Left forelimb (tissue), 1 donor: Measurements from ENCODE around the gene AARSD1.
"Not testable (repeated sequence)": the region's sequence is repeated elsewhere in the genome, so short reads cannot be mapped to it uniquely, and the experiment has no call there.

Experiments used
- DNase-seq: peaks from one replicate; pipeline ENCODE4 v3.0.0-alpha.2; 2018; ENCODE audit warnings: low spot score

Gene AARSD1

DNA sequence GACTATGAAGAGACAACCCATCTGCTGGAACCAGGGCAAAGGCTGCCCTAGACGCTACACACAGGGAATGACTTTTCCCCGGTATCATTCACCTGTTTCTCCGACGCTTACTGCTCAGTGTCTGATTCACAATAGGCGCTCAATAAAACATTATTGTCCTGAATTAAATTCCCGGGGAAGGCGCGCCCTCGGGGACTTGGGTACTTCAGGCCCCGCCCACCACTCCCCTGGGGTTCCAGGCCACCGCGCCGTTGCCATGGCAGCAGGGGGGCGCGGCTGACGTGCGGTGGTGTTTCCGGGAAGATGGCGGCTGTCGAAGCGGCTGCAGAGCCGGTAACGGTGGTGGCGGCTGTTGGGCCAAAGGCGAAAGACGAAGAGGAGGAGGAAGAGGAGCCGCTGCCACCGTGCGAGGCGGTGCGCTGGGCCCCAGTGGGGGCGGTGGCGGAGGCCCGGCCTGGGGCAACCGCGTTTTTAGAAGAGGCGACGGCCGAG is 16.1 kb upstream of the AARSD1 start, which contains the start of gene RUNDC1:
RUNDC1 (plus strand) TSS at position 292 of the 492 bp plus-strand sequence; CDS start at position 304, 12 bp downstream.
- DNase-seq: peak; percentile 92

DNA sequence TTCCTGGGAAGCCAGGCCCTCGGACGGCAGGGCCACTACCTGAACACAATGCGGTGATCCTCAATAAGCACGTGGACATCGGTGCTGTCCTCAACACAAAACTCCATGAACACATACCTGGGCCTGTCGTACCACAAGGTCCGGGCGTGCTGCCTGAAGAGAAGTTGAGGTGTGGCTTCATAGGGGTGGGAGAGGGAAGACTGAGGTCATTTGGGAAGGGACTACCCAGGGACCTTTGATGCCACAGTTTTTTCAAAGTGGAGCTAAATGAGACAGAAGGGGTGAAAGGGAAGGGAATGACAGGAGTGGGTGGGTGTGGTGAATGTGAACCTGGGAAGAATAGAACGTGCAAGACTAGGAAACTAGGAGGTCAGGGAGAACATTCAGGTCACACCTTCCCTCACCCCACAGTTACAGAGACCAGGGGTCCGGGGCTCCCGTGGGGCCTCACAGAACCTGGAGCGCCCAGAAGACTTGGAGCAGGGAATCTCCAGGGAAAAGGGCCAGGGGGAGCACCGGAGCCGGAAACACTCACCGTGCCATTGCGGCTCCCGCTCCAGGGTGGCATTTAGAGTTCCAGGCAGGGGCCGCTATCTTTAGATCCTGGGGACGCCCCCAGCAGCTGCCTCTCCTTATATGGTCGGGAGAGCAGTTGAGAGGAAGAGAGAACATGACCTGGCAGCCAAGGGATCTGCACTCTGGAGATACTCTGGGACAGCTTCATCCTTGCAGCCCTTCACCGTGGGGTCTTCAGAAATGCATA is 15.4 kb upstream of the AARSD1 start, which contains the start of gene PTGES3L:
PTGES3L (minus strand) TSS at position 570 of the 763 bp plus-strand sequence; CDS start at position 543, 27 bp downstream.
- peak; percentile 70 for DNase-seq

- not testable (repeated sequence) for DNase-seq
These were observed 11.4 kb upstream of the AARSD1 start for GRCh38 chr17:42975701-42976100.

DNA sequence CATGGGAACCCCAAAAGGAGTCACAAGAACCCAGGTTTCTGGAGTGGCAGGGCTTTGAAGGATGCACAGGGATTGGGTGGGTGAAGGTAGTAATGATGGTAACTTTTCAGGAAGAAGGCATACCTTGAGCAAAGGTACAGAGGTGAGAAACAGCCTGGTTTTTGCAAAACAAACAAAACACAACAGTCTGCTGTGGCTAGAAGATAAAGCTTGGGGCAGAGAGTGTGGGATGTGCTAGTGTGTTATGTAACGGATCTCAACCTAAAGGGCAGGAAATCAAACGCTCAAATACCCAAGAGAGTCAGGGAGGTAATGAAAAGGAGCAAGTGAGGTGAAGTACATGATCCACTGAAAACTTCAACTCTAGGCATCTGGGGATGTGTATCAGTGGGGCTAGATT is 11.0 kb upstream of the AARSD1 start:
- DNase-seq: no peak

GRCh38 chr17:42973323-42973722 is 9.1 kb upstream of the AARSD1 start:
- DNase-seq: not testable (repeated sequence)

DNA sequence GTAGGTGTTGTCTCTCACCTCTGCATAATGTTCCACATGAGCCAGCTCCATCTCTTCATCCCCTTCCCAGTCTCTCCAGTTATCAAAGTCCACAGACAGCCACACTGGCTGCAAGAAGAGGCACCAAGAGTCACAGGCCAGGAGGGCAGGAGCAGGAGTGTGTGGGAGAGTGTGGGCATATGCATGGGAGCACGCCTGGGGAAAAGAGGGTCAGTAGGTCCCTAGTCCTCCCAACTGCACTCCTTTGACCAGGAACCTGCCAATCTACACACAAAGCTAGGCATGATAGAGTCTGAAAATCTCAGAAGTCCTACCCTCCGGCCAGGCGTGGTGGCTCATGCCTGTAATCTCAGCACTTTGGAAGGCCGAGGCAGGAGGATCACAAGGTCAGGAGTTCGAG is 7.3 kb upstream of the AARSD1 start:
- no peak for DNase-seq

GRCh38 chr17:42969001-42969581 is 4.8 kb upstream of the AARSD1 start:
- DNase-seq: no peak

DNA sequence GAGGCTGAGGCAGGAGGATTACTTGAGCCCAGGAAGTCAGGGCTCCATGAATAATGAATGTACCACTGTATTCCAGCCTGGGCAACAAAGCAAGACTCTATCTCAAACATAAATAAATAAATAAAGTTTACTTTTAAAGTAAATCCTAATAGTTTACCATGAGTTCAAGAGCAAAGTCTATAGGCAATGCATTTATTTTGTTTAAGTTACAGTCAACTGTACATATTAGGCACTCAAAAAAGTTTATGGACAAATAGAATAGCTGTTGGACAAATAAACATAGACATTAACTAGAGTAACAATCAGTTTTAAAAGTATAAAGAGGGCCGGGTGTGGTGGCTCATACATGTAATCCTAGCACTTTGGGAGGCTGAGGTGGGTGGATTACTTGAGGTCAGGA is 3.7 kb upstream of the AARSD1 start:
- no peak for DNase-seq

DNA sequence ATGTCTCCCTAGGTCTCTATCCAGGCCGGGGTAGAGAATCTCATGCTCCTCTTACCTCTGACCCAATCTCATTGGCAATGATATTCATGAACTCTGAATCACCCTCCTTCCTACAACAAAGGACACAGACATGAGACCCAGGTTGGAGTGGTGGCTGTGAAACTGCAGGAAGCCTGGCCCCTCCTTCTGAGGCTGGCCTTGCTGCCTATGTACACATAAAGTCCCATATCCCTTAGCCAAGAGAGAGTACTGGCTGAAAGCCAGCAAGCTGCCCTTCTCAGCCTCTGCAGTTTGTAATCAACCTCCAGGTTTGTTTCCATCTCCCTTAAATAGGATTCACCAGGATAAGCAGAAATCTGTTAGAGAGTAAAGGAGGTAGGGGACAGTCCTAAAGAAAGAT is 10.6 kb downstream of the AARSD1 start:
- DNase-seq: no peak

GRCh38 chr17:42950044-42950783 is 14.0 kb downstream of the AARSD1 start:
- DNase-seq: no peak

DNA sequence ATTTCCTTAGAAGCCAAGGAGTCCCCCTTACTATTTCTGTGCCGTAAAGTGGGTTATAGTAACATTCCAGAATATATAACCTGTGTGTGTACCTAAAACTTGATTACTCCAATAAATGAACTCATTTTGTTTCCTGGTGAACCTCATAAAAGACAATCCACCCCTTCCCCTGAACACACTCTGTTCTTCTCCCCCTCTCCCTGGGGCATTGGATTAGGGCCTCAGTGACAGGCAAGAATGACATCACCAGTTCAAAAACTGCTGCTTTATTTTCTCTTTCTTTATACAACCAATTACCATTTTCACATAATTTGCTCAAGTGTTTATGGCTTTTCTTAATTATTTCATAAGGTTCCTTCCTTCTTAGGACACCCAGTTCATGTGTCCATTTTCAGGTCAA is 17.4 kb downstream of the AARSD1 start:
- no peak for DNase-seq

GRCh38 chr17:42944211-42944610 is 20.0 kb downstream of the AARSD1 start:
- no peak for DNase-seq

GRCh38 chr17:42937712-42938596 is 26.3 kb downstream of the AARSD1 start:
- DNase-seq: no peak

GRCh38 chr17:42929497-42929844 is 34.8 kb downstream of the AARSD1 start:
- DNase-seq: no peak

GRCh38 chr17:42928714-42929496 is 35.3 kb downstream of the AARSD1 start:
- DNase-seq: no peak

GRCh38 chr17:42924891-42925290 is 39.4 kb downstream of the AARSD1 start:
- DNase-seq: no peak

DNA sequence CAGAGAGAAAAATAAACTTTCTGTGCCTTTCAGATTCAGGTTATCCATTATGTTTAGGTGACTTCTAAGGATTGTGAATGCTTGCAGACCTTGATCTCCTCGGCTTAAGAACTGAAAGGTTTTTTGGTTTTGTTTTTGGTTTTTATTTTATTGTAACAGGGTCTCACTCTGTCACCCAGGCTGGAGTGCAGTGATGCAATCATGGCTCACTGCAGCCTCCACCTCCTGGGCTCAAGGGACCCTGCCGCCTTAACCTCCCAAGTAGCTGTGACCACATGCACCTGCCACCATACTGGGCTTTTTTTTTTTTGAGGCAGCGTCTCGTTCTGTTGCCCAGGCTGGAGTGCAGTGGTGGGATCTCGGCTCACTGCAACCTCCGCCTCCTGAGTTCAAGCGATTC is 40.8 kb downstream of the AARSD1 start:
- DNase-seq: not testable (repeated sequence)

DNA sequence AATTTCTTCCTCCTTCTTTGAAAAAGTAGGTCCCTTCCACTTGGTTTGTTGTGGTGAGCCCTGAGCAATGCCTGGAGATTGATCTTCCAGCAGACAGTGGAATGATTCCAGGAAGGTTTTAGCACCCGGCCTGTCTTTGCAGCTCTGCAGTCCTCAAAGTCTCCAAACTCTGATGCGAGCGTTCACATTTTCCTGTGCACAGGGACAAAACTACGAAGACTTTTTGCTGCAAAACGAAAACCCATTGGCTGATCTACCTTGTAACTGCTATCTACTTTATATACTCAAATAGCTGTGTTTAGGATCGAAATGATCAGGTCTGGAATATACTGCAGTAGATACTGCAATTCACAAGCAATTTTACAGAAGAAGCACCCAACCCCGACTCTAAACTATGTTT is 42.0 kb downstream of the AARSD1 start:
- DNase-seq: no peak

- no peak for DNase-seq
These were observed 43.3 kb downstream of the AARSD1 start for GRCh38 chr17:42920922-42921321.

DNA sequence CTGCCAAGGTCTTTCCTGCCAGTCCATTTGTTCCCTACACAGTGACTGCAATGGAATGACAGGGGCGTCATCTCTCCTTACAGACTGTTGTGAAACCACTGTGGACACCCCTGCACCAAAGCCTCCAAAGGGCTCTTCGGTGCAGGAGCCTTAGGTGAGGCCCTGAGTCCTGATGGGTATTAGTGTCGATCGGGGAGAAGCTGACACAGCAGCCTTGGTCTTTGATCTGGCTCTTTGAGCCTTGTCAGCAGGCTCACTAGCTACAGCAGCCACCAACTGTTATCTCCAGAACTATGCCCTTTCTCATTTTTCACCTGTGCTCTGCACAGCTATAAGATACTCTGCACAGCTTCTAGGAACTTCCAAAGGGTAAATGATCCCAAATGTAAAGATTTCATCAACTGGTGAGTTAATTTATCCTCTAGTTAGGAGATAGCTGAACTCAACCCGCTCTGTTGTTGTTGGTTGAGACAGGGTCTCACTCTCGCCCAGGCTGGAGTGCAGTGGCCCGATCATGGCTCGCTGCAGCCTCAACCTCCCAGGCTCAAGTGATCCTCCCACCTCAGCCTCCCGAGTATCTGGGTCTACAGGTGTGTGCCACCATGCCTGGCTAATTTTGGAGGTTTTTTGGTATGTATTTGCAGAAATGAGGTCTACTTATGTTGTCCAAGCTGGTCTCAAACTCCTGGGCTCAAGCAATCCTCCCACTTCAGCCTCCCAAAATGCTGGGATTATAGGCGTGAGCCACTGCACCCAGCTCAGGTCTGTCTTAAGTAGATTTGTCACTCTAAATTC is 44.0 kb downstream of the AARSD1 start:
- no peak for DNase-seq
